IMR-90 (cell line): Measurements from ENCODE around the gene DARS1. TPM values are rescaled to one million over a fixed set of nuclear protein-coding genes. Genes with fewer than 3 reads are reported as not detected.

ENCODE experiments used
- ATAC-seq: fragments of 200-7000 bp; cut with Tn5 transposase; 2 replicates; pipeline ENCODE4 v1.9.1; 2020; ENCODE audit warnings: low read depth, mild to moderate bottlenecking, moderate library complexity
- BruUV-seq: library from RNA; stranded (reverse); fragments of 400-500 nt; replicated peaks from 2 replicates; lab custom pipeline; 2021; lab: Mats Ljungman, UMichigan
- CTCF ChIA-PET: fragments of 300-600 bp; formaldehyde crosslinking; extraction: SDS; loops from one replicate; lab custom pipeline; 2021; ENCODE audit warnings: antibody characterized with exemption; lab: Yijun Ruan, JAX
- POLR2A ChIA-PET: fragments of 300-600 bp; sonication (Branson Sonifier 250); formaldehyde crosslinking; loops from one replicate; lab custom pipeline; 2022; ENCODE audit warnings: antibody characterized with exemption; ENCODE audit not compliant: unreplicated experiment; lab: Charles Lee
- DNase-seq: peaks from one replicate; pipeline ENCODE4 v3.0.0; 2013
- H2AFZ ChIP-seq: replicated peaks from 2 replicates; pipeline ENCODE3; 2013; ENCODE audit warnings: low read length, mild to moderate bottlenecking; ENCODE audit not compliant: poor library complexity
- H2AK5ac ChIP-seq: 2 replicates; pipeline ENCODE4 v1.6.1; 2013; ENCODE audit warnings: low read depth, low read length, inconsistent platforms
- H2AK9ac ChIP-seq: replicated peaks from 2 replicates; pipeline ENCODE3; 2013; ENCODE audit warnings: mild to moderate bottlenecking, low read depth, low read length, moderate library complexity; ENCODE audit not compliant: poor library complexity
- H2BK120ac ChIP-seq: 2 replicates; pipeline ENCODE4 v1.6.1; 2013; ENCODE audit warnings: low read depth, low read length, inconsistent platforms
- H2BK15ac ChIP-seq: 3 replicates; pipeline ENCODE4 v1.6.1; 2013; ENCODE audit warnings: low read depth, low read length, inconsistent platforms
- H2BK20ac ChIP-seq: 2 replicates; pipeline ENCODE4 v1.6.1; 2013; ENCODE audit warnings: low read depth, mild to moderate bottlenecking, inconsistent platforms, low read length, moderate library complexity
- H2BK5ac ChIP-seq: 2 replicates; pipeline ENCODE4 v1.6.1; 2013; ENCODE audit warnings: mild to moderate bottlenecking, low read depth, low read length, inconsistent platforms; ENCODE audit not compliant: poor library complexity, severe bottlenecking
- H3K14ac ChIP-seq: replicated peaks from 2 replicates; pipeline ENCODE4 v1.6.1; 2013; ENCODE audit warnings: low read depth, low read length, inconsistent platforms
- H3K18ac ChIP-seq: 2 replicates; pipeline ENCODE4 v1.6.1; 2013; ENCODE audit warnings: low read depth, low read length, control low read depth
- H3K23ac ChIP-seq: 2 replicates; pipeline ENCODE4 v1.6.1; 2013; ENCODE audit warnings: low read depth, low read length, inconsistent platforms
- H3K27ac ChIP-seq: 2 replicates; pipeline ENCODE4 v1.5.1; 2013; ENCODE audit warnings: mild to moderate bottlenecking, control low read depth, low read length; ENCODE audit not compliant: insufficient read depth
- H3K27me3 ChIP-seq: 2 replicates; pipeline ENCODE4 v1.6.1; 2013; ENCODE audit warnings: low read length; ENCODE audit not compliant: control insufficient read depth, insufficient read depth
- H3K36me3 ChIP-seq: 2 replicates; pipeline ENCODE4 v1.6.1; 2013; ENCODE audit warnings: low read length, mixed read lengths; ENCODE audit not compliant: control insufficient read depth, insufficient read depth
- H3K4ac ChIP-seq: 2 replicates; pipeline ENCODE4 v1.6.1; 2013; ENCODE audit warnings: low read depth, low read length, inconsistent platforms
- H3K4me1 ChIP-seq: 2 replicates; pipeline ENCODE4 v1.6.1; 2013; ENCODE audit warnings: low read length, mixed read lengths; ENCODE audit not compliant: control insufficient read depth, insufficient read depth
- H3K4me2 ChIP-seq: 2 replicates; pipeline ENCODE4 v1.6.1; 2013; ENCODE audit warnings: low read depth, mild to moderate bottlenecking, control low read depth, low read length, moderate library complexity
- H3K4me3 ChIP-seq: 2 replicates; pipeline ENCODE4 v1.5.1; 2013; ENCODE audit warnings: low read depth, mild to moderate bottlenecking, control low read depth, low read length, moderate library complexity; ENCODE audit not compliant: insufficient read depth
- H3K56ac ChIP-seq: 2 replicates; pipeline ENCODE4 v1.6.1; 2013; ENCODE audit warnings: low read length, inconsistent platforms; ENCODE audit not compliant: insufficient read depth; ENCODE audit errors: extremely low read depth
- H3K79me1 ChIP-seq, 2 experiments: 2 replicates each; pipeline ENCODE4 v1.6.1; 2013; ENCODE audit warnings: low read length in 2 of 2, inconsistent platforms in 1 of 2, low read depth in 1 of 2
- H3K9ac ChIP-seq: 2 replicates; pipeline ENCODE4 v1.6.1; 2013; ENCODE audit warnings: low read depth, low read length, control low read depth
- H3K9me1 ChIP-seq: 2 replicates; pipeline ENCODE4 v1.6.1; 2013; ENCODE audit warnings: low read length, inconsistent platforms; ENCODE audit not compliant: insufficient read depth
- H3K9me3 ChIP-seq: 2 replicates; pipeline ENCODE4 v1.6.1; 2013; ENCODE audit warnings: low read length; ENCODE audit not compliant: control insufficient read depth, insufficient read depth
- H4K20me1 ChIP-seq: 2 replicates; pipeline ENCODE4 v1.6.1; 2013; ENCODE audit warnings: low read length, inconsistent platforms; ENCODE audit not compliant: insufficient read depth
- H4K5ac ChIP-seq: 2 replicates; pipeline ENCODE4 v1.6.1; 2013; ENCODE audit warnings: mild to moderate bottlenecking, low read depth, low read length, control low read depth
- H4K8ac ChIP-seq, 2 experiments: 2 replicates each; pipeline ENCODE4 v1.6.1; 2013; ENCODE audit warnings: low read depth in 2 of 2, low read length in 2 of 2, control low read depth in 1 of 2, inconsistent platforms in 1 of 2
- H4K91ac ChIP-seq: 2 replicates; pipeline ENCODE4 v1.6.1; 2013; ENCODE audit warnings: low read depth, low read length, inconsistent platforms; ENCODE audit not compliant: insufficient read depth
- CHD1 ChIP-seq: IDR thresholded peaks from 2 replicates; pipeline ENCODE4 v1.6.1; 2012; ENCODE audit warnings: low read depth, low read length, improper control_type of control experiment
- ELK1 ChIP-seq: fragments of 150-350 bp; IDR thresholded peaks from 2 replicates; pipeline ENCODE4 v1.6.1; 2016; ENCODE audit warnings: low read depth, mild to moderate bottlenecking, low read length, moderate library complexity, borderline replicate concordance
- FOS ChIP-seq: fragments of 150-350 bp; IDR thresholded peaks from 2 replicates; pipeline ENCODE4 v1.6.1; 2016; ENCODE audit warnings: low read depth, low read length
- POLR2A ChIP-seq: IDR thresholded peaks from 2 replicates; pipeline ENCODE4 v1.6.1; 2012; ENCODE audit warnings: mild to moderate bottlenecking, low read depth, low read length
- RAD21 ChIP-seq: IDR thresholded peaks from 2 replicates; pipeline ENCODE4 v1.6.1; 2012; ENCODE audit warnings: low read length, improper control_type of control experiment
- RCOR1 ChIP-seq: IDR thresholded peaks from 2 replicates; pipeline ENCODE4 v1.6.1; 2012; ENCODE audit warnings: mild to moderate bottlenecking, low read length, improper control_type of control experiment; ENCODE audit not compliant: insufficient replicate concordance
- USF2 ChIP-seq: fragments of 150-350 bp; IDR thresholded peaks from 2 replicates; pipeline ENCODE4 v1.6.1; 2017; ENCODE audit warnings: mild to moderate bottlenecking, antibody characterized with exemption, low read length, low read depth
- WGBS, 2 experiments: methylation state at CpG; one replicate each; pipeline versions ENCODE4 v1.1.5 to v1.1.7; 2013; ENCODE audit warnings: missing lambda C conversion rate in 2 of 2; ENCODE audit not compliant: insufficient read length in 1 of 2; ENCODE audit errors: extremely low coverage in 2 of 2; 5-methylcytosine and 5-hydroxymethylcytosine counted together
- dilution Hi-C: fragments of 300-500 bp; cut with HindIII; formaldehyde crosslinking; loops from one replicate; pipeline ENCODE4 v1.14.3; 2018; ENCODE audit warnings: low sequenced_read_pairs; ENCODE audit not compliant: unreplicated experiment
- in situ Hi-C: fragments of 300-500 bp; cut with MboI; formaldehyde crosslinking; loops from 3 replicates; pipeline ENCODE4 v1.14.3; 2019; ENCODE audit warnings: low sequenced_read_pairs, inconsistent platforms, mixed read lengths
- intact Hi-C: fragments of 100-400 bp; cut with micrococcal nuclease; formaldehyde crosslinking; loops from 2 replicates; pipeline ENCODE4 v1.10.0; 2022
- polyA plus RNA-seq, 3 experiments: library from polyadenylated mRNA; depleted of rRNA; stranded (reverse); fragments of >200 nt; gene quantifications; 2 replicates each; pipeline ENCODE4 v1.2.3, GENCODE V29; 2012; ENCODE audit warnings: low replicate concordance in 1 of 3
- total RNA-seq: library from RNA; depleted of rRNA; stranded (reverse); fragments of >200 nt; gene quantifications from 2 replicates; pipeline ENCODE4 v1.2.3, GENCODE V29; 2012

The DARS1 gene
- total and polyA plus RNA-seq, 2 of the 4 experiments (the other 2 are of a cell fraction), result 56.5 to 66.5 TPM

- H2BK120ac ChIP-seq, result no peak overlapping the region
- H3K18ac ChIP-seq, result no peak overlapping the region
- H3K36me3 ChIP-seq, result no peaks in the 10 kb centered on the region
- H2AK9ac ChIP-seq, result no peak overlapping the region
- no peak for ATAC-seq
- BruUV-seq, result no TSS peak
- no peak overlapping the region for H3K23ac ChIP-seq
- ChIA-PET CTCF (no interaction called here), POLR2A (no interaction called here)
- dilution Hi-C loops, result no loop called here
- H4K5ac ChIP-seq, result no peak overlapping the region
- TF ChIP-seq FOS, result no peak
- TF ChIP-seq RCOR1, result no peak
- TF ChIP-seq CHD1, result no peak
- no peak for TF ChIP-seq POLR2A
- TF ChIP-seq RAD21, result no peak
- TF ChIP-seq USF2, result no peak
- TF ChIP-seq ELK1, result no peak
- intact Hi-C loops, result no loop called here
- H4K8ac ChIP-seq, result no peak overlapping the region
- H3K4me3 ChIP-seq, result no peak overlapping the region
- DNase-seq, result no peak
- WGBS, 2 experiments, result 80% methylated on average over 1 of the region's 6 CpGs; no CpG with 5 or more reads in 1 of the 2 experiments
- H4K20me1 ChIP-seq, result no peaks in the 10 kb centered on the region
- no peaks in the 10 kb centered on the region for H3K79me1 ChIP-seq
- no peak overlapping the region for H3K9ac ChIP-seq
- H3K9me1 ChIP-seq, result no peaks in the 10 kb centered on the region
- no peak overlapping the region for H3K4me2 ChIP-seq
- H4K91ac ChIP-seq, result no peak overlapping the region
- H3K27me3 ChIP-seq, result peaks cover 3% of the 10 kb centered on the region; the same call in 1 of the 2 replicates
- H3K4me1 ChIP-seq, result peaks cover 3% of the 10 kb centered on the region; the same call in 1 of the 2 replicates
- no peak overlapping the region for H2AK5ac ChIP-seq
- no peak overlapping the region for H3K27ac ChIP-seq
- H2BK5ac ChIP-seq, result no peak overlapping the region
- no peak overlapping the region for H3K56ac ChIP-seq
- no peak overlapping the region for H2BK20ac ChIP-seq
- in situ Hi-C loops, result no loop called here
- no peaks in the 10 kb centered on the region for H3K9me3 ChIP-seq
- no peak overlapping the region for H3K14ac ChIP-seq
- no peak overlapping the region for H2BK15ac ChIP-seq
- no peak overlapping the region for H2AFZ ChIP-seq
- no peak overlapping the region for H3K4ac ChIP-seq
These were observed 38.8 kb upstream of the DARS1 start for GRCh38 chr2:136024185-136024584.
